GM12875 (cell line): Measurements from ENCODE around the gene STUB1.

Source experiments
- H3K4me3 ChIP-seq: one replicate; pipeline ENCODE4 v1.5.1; 2011; ENCODE audit warnings: low read depth, low read length, control low read depth
- TF ChIP-seq, protein P1 (sequence below): IDR thresholded peaks from 2 replicates; pipeline ENCODE4 v1.5.1; 2011; ENCODE audit warnings: low read depth, mild to moderate bottlenecking, control low read depth, inconsistent platforms, low read length, moderate library complexity, borderline replicate concordance; ENCODE audit not compliant: insufficient read depth

The STUB1 gene

DNA sequence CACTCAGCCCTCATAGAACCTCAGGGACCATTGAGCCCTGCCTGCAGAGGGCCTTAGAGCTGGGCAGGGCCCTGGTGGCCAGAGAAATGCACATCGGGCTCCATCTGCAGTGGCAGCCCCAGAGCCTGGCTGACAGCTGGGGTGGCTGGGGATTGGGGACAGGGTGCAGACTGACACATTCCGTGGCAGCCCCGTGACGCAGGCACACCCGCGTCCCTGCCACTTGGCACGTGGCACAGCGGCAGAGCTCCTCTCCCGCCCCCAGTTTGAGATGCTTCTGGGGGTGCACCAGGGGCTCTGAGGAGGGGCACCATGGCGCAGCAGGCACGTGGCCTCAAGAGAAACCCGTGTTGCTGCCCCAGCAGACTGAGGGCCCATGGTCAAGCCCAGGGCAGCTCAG lies 23.2 kb downstream of the STUB1 start:
- H3K4me3 ChIP-seq, result no peak overlapping the region

DNA sequence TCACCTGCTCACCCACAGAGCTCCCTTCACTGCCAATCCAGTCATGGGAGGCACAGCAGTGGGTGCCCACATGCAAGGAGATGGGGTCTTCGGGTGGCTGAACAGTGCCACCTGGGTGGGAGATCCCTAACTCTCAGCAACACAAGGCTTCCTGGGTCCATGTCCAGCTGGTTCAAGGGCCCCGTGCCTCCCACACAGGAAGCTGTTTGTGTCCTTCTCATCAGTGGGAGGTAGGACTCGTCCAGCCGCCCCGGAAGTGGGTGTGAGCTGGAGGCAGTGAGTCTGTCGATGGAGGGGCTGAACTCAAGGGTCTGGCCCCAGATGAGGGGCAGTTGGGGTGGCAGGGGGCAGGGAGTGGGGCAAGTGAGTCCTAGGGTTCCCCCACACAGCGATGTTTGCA lies 23.8 kb downstream of the STUB1 start:
- TF ChIP-seq, protein P1, sequence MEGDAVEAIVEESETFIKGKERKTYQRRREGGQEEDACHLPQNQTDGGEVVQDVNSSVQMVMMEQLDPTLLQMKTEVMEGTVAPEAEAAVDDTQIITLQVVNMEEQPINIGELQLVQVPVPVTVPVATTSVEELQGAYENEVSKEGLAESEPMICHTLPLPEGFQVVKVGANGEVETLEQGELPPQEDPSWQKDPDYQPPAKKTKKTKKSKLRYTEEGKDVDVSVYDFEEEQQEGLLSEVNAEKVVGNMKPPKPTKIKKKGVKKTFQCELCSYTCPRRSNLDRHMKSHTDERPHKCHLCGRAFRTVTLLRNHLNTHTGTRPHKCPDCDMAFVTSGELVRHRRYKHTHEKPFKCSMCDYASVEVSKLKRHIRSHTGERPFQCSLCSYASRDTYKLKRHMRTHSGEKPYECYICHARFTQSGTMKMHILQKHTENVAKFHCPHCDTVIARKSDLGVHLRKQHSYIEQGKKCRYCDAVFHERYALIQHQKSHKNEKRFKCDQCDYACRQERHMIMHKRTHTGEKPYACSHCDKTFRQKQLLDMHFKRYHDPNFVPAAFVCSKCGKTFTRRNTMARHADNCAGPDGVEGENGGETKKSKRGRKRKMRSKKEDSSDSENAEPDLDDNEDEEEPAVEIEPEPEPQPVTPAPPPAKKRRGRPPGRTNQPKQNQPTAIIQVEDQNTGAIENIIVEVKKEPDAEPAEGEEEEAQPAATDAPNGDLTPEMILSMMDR, result no peak
- H3K4me3 ChIP-seq, result no peak overlapping the region

More for the DNA sequence above, 23.2 kb downstream of the STUB1 start:
- TF ChIP-seq, protein P1, result no peak

GRCh38 chr16:704552-705380 lies 24.6 kb downstream of the STUB1 start:
- H3K4me3 ChIP-seq, result no peak overlapping the region
- TF ChIP-seq, protein P1, result no peak

- TF ChIP-seq, protein P1, result no peak
- H3K4me3 ChIP-seq, result no peak within 1 kb of the TSS
Measured at GRCh38 chr16:705431-706188, 25.4 kb downstream of the STUB1 start, which contains the start of gene FBXL16. TSS of gene FBXL16 (minus strand) at chr16:705801. CDS start at chr16:697405, 8,396 bp downstream.

DNA sequence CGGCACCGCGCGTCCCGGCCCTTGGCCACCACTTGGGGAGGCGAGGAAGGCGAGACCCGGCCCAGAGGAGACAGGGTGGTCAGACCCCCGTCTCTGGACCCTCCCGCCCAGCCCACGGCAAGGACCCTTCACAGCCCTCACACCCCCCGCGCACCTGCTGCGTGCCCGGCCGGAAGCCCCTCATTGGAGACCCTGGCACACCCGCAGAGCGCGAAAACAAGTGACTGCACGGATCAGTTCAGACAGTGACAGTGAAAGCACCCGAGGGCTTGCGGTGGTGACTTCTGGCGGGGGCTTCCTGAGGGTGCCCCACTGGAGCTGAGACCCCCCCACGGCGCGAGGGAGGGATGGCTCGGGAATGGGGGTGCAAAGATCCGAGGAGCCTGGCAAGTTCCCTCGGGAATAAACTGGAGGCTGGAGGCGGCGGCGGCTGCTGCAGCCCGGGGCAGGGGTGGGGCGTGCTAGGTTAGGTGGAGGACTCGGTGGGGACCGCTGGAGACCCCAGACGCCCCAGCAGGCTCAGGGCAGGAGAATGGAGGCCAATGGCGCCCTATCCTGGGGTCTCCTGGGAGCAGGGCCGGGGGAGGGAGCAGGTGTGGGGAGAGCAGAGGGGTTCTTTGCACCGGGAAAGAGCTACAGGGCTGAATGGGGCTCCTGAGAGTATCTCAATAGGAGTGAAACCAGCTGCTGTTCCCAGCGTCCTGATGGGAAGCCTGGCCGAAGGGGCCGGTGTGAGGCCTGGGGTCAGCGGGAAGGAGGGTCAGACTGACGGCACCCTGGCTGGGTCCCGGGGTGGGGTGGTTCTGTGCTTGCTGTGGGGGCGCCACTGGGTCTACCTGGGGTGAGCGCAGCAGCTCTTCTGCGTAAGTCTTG lies 26.2 kb downstream of the STUB1 start:
- TF ChIP-seq, protein P1, result no peak
- no peak overlapping the region for H3K4me3 ChIP-seq

- TF ChIP-seq, protein P1, result no peak
- no peak overlapping the region for H3K4me3 ChIP-seq
Measured at GRCh38 chr16:707062-707538, 26.9 kb downstream of the STUB1 start.
